Measurements from ENCODE around the gene INPP5D. TPM values are rescaled to one million over a fixed set of nuclear protein-coding genes. Genes with fewer than 3 reads are reported as not detected.

INPP5D gene
- total and polyA plus RNA-seq, 2 of the 13 experiments (the other 11 are each of a cell fraction or from before 2014, with no cell fraction given): 16.7 to 18.0 TPM

- 62% methylated on average over 5 of the region's 5 CpGs for WGBS (ENCODE audit: low lambda C conversion rate)
- H3K4me1 ChIP-seq (ENCODE audit: insufficient read depth, low read length): peaks cover 12% of the 10 kb centered on the region
- ChIA-PET CTCF (ENCODE audit: low intra/inter-chr PET ratio, low total read pairs) (no interaction called here), POLR2A (interaction anchor here (0.6 kb wide), 1 partner anchor 109 kb away, joined by 3 read pairs; the partner anchor contains the start of gene NGEF)
- DNase-seq (ENCODE audit: low spot score) (no peak), FAIRE-seq (peak; percentile 57), ATAC-seq (no peak)
- H3K79me2 ChIP-seq (ENCODE audit: insufficient read depth, low read length): no peaks in the 10 kb centered on the region
- in situ Hi-C loops (cut with HindIII; ENCODE audit: extremely low pct_ligation_motif_present, low pct_unique_long_range_greater_than_20kb) (no loop called here), intact Hi-C loops (cut with micrococcal nuclease; ENCODE audit: unreplicated experiment) (loop anchor here (5.0 kb wide), 1 partner anchor 60 kb away; the partner anchor contains the start of gene INPP5D)
- no peaks in the 10 kb centered on the region for H4K20me1 ChIP-seq (ENCODE audit: insufficient read depth, low read length)
- no peak overlapping the region for H3K4me3 ChIP-seq (replicated peaks in 1 of 3; ENCODE audit: insufficient read depth in 1 of 3, low read depth in 2 of 3, low read length in 3 of 3)
- H3K4me2 ChIP-seq (ENCODE audit: low read depth, low read length): no peak overlapping the region
- no peaks in the 10 kb centered on the region for H3K27me3 ChIP-seq (ENCODE audit: control insufficient read depth in 1 of 2, insufficient read depth in 2 of 2, low read length in 2 of 2)
- H3K27ac ChIP-seq (ENCODE audit: extremely low read length, insufficient read depth, low read length): no peak overlapping the region
- no peaks in the 10 kb centered on the region for H3K9me3 ChIP-seq (ENCODE audit: low read length)
- no peak overlapping the region for H2AFZ ChIP-seq (ENCODE audit: low read length)
- no TSS peak for BruUV-seq (replicated peaks)
- no peak overlapping the region for H3K9ac ChIP-seq (ENCODE audit: insufficient read depth, low read depth, low read length)
- peaks cover 0 to 24% of the 10 kb centered on the region in 2 experiments; a peak in 3 of 5 replicates for H3K36me3 ChIP-seq (replicated peaks in 1 of 2; ENCODE audit: control insufficient read depth in 1 of 2, insufficient read depth in 2 of 2, low read length in 2 of 2)
- TF ChIP-seq ZBTB34 (CRISPR knock-in tag; IDR thresholded peaks at IDR 0.05) (no peak), KAT8 (CRISPR knock-in tag; IDR thresholded peaks at IDR 0.05) (no peak), RCOR2 (CRISPR knock-in tag; IDR thresholded peaks at IDR 0.05) (peak; percentile 53; the same call in 1 of the 2 replicates), ZNF451 (CRISPR knock-in tag; IDR thresholded peaks at IDR 0.05) (no peak), ZFAT (CRISPR knock-in tag; conservative IDR thresholded peaks at IDR 0.05) (no peak), ZNF549 (CRISPR knock-in tag; IDR thresholded peaks at IDR 0.05) (no peak), ZMYM3 (CRISPR knock-in tag; IDR thresholded peaks at IDR 0.05) (peak; percentile 69), IKZF5 (CRISPR knock-in tag; IDR thresholded peaks at IDR 0.05) (no peak), FOXP4 (CRISPR knock-in tag; IDR thresholded peaks at IDR 0.05) (no peak), ZNF569 (CRISPR knock-in tag; IDR thresholded peaks at IDR 0.05; ENCODE audit: borderline replicate concordance) (no peak), SOX13 (IDR thresholded peaks at IDR 0.05) (no peak), SOX13 (CRISPR knock-in tag; conservative IDR thresholded peaks at IDR 0.05 in 1 of 2, IDR thresholded peaks at IDR 0.05 in 1 of 2) (no peak), ARID5B (CRISPR knock-in tag; IDR thresholded peaks at IDR 0.05) (0 out of 2 replicates have a peak, but pooled peaks have one; percentile 29), TBP (CRISPR knock-in tag; IDR thresholded peaks at IDR 0.05) (no peak), ZMYM2 (CRISPR knock-in tag; IDR thresholded peaks at IDR 0.05) (0 out of 2 replicates have a peak, but pooled peaks have one; percentile 47), CEBPG (CRISPR knock-in tag; IDR thresholded peaks at IDR 0.05) (peak; percentile 68), GTF3A (CRISPR knock-in tag; conservative IDR thresholded peaks at IDR 0.05) (no peak)
These were observed 62.4 kb downstream of the INPP5D start for GRCh38 chr2:233122541-233122940.
